Upper lobe of left lung (tissue), 6 donors: ENCODE results near the gene PHAF1. TPM values are rescaled to one million over a fixed set of nuclear protein-coding genes. Genes with fewer than 3 reads are reported as not detected.

Source experiments
- ATAC-seq, 2 donors: fragments of 200-7000 bp; cut with Tn5 transposase; one replicate each; pipeline ENCODE4 v1.9.1; 2022; ENCODE audit warnings: mild to moderate bottlenecking in 2 of 2, moderate library complexity in 2 of 2; ENCODE audit not compliant: low FRiP score in 2 of 2
- DNase-seq, 2 donors: peaks; one replicate each; pipeline ENCODE4 v3.0.0-alpha.2; 2019 to 2020
- H3K27ac ChIP-seq, 4 donors: fragments of 200-600 bp; sonication (generic); one replicate each; pipeline ENCODE4 v1.5.1; 2016 to 2019
- H3K27me3 ChIP-seq, 4 donors: fragments of 200-600 bp; sonication (generic); one replicate each; pipeline ENCODE4 v1.5.1; 2017 to 2019
- H3K36me3 ChIP-seq, 4 donors: fragments of 200-600 bp; sonication (generic); one replicate each; pipeline ENCODE4 v1.5.1; 2016 to 2019
- H3K4me1 ChIP-seq, 4 donors: fragments of 200-600 bp; sonication (generic); one replicate each; pipeline ENCODE4 v1.5.1; 2018 to 2019
- H3K4me3 ChIP-seq, 4 donors: fragments of 200-600 bp; sonication (generic); one replicate each; pipeline ENCODE4 v1.5.1; 2017 to 2019; ENCODE audit warnings: mild to moderate bottlenecking in 2 of 4, moderate library complexity in 1 of 4
- H3K9me3 ChIP-seq, 4 donors: fragments of 200-600 bp; sonication (generic); one replicate each; pipeline ENCODE4 v1.5.1; 2018 to 2019
- EP300 ChIP-seq, 4 donors: sonication (generic); formaldehyde crosslinking; IDR thresholded peaks; one replicate each; pipeline ENCODE4 v1.5.1; 2017; ENCODE audit warnings: antibody characterized with exemption in 4 of 4, control low read depth in 2 of 4
- POLR2A ChIP-seq, 4 donors: fragments of 450-650 bp; IDR thresholded peaks; one replicate each; pipeline ENCODE4 v1.5.1; 2016 to 2017; ENCODE audit warnings: antibody characterized with exemption in 4 of 4, mild to moderate bottlenecking in 2 of 4
- POLR2AphosphoS5 ChIP-seq, 2 donors: sonication (generic); formaldehyde crosslinking; IDR thresholded peaks; one replicate each; pipeline ENCODE4 v1.5.1; 2017; ENCODE audit warnings: antibody characterized with exemption in 2 of 2
- WGBS, 2 donors: methylation state at CpG; one replicate each; pipeline ENCODE4 v1.1.5; 2017 to 2018; 5-methylcytosine and 5-hydroxymethylcytosine counted together
- total RNA-seq, 6 donors: library from RNA; depleted of rRNA in 4 of 6; stranded (reverse); fragments of >200 nt in 4 of 6; gene quantifications; one replicate each; pipeline versions ENCODE4 v1.1.0 to v1.2.1, GENCODE V29; 2016 to 2021
- TF ChIP-seq, protein P1 (sequence below), 6 experiments: fragments of 450-650 bp in 4 of 6; fragments of 200-600 bp in 2 of 6; sonication (generic) in 2 of 6; IDR thresholded peaks; one replicate each; pipeline ENCODE4 v1.5.1; 2016 to 2019; ENCODE audit warnings: antibody characterized with exemption in 6 of 6
- donor health status: DM: no; HTN: no; CAD: no; lungs with moderate emphysema.
- donor health status: DM: no; HTN: yes; CAD: no; lungs with severe emphysema.

Gene PHAF1
- total RNA-seq, 6 donors from 2014 or later, result 16.0 to 32.3 (median 21.9) TPM

DNA sequence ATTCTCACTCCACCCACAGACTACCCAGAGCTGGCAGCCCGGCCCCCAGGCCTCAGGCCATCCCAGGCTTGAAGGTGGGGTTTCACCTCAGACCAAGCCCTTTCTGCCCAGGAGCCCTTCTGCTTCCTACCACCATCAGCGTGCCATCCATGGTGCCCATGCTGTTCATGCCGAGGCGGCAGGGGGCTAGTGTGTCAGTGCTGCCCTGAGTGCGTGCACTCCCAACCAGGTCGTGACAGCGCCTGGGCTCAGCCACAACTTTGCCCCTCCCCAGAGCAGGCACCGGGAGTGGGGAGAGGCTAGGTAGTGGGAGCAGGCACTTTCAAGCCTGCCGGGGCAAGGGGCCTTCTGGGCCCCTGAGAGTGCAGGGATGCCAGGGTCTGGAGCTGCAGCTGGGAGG, 32.6 kb downstream of the PHAF1 start:
- no peaks in the 10 kb centered on the region for H3K4me1 ChIP-seq
- no peak for ATAC-seq
- TF ChIP-seq POLR2AphosphoS5 (IDR thresholded peaks at IDR 0.05) (no peak), EP300 (IDR thresholded peaks at IDR 0.05) (no peak), POLR2A (IDR thresholded peaks at IDR 0.05) (no peak)
- TF ChIP-seq, protein P1, sequence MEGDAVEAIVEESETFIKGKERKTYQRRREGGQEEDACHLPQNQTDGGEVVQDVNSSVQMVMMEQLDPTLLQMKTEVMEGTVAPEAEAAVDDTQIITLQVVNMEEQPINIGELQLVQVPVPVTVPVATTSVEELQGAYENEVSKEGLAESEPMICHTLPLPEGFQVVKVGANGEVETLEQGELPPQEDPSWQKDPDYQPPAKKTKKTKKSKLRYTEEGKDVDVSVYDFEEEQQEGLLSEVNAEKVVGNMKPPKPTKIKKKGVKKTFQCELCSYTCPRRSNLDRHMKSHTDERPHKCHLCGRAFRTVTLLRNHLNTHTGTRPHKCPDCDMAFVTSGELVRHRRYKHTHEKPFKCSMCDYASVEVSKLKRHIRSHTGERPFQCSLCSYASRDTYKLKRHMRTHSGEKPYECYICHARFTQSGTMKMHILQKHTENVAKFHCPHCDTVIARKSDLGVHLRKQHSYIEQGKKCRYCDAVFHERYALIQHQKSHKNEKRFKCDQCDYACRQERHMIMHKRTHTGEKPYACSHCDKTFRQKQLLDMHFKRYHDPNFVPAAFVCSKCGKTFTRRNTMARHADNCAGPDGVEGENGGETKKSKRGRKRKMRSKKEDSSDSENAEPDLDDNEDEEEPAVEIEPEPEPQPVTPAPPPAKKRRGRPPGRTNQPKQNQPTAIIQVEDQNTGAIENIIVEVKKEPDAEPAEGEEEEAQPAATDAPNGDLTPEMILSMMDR (IDR thresholded peaks at IDR 0.05), result no peak
- H3K4me3 ChIP-seq, result no peak overlapping the region
- DNase-seq, result peak in 1 of 2 donors; percentile 54
- no peak overlapping the region for H3K27ac ChIP-seq
- H3K27me3 ChIP-seq, result no peaks in the 10 kb centered on the region
- H3K36me3 ChIP-seq, result peaks cover 42 to 93% (median 89%) of the 10 kb centered on the region in 4 donors
- no peaks in the 10 kb centered on the region for H3K9me3 ChIP-seq
- 91% methylated on average over 9 of the region's 9 CpGs; no CpG with 5 or more reads in 1 of the 2 donors for WGBS, 2 donors

DNA sequence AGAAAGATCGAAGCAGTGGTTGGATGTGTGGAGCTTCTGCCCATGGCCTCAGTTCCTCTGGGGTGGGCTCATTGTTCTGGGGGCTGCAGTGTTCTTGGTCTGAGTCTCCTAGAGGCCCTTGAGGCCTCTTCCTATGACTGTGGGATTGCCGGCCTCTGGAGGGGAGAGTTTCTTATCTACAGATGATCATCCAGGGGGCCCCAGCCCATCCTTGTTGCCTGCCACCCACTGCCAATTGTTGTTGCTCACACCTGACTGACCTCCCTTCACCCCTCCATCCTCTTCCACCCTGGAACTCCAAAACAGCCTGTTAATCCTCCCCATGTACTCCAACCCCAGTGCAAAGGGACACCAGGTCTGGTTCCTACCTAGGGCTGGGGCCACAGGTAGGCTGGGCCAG, 35.2 kb downstream of the PHAF1 start:
- Histone ChIP-seq H3K27ac (no peak overlapping the region), H3K36me3 (peaks cover 41 to 87% (median 84%) of the 10 kb centered on the region in 4 donors), H3K27me3 (peaks cover 0 to under 1% (median 0%) of the 10 kb centered on the region in 4 donors), H3K9me3 (no peaks in the 10 kb centered on the region), H3K4me1 (peaks cover 1 to 10% (median 3%) of the 10 kb centered on the region in 4 donors), H3K4me3 (no peak overlapping the region)
- no peak for ATAC-seq
- WGBS, 2 donors, result 90 to 100% methylated on average over 2 of the region's 2 CpGs
- TF ChIP-seq EP300 (IDR thresholded peaks at IDR 0.05), result no peak
- DNase-seq, result no peak

DNA sequence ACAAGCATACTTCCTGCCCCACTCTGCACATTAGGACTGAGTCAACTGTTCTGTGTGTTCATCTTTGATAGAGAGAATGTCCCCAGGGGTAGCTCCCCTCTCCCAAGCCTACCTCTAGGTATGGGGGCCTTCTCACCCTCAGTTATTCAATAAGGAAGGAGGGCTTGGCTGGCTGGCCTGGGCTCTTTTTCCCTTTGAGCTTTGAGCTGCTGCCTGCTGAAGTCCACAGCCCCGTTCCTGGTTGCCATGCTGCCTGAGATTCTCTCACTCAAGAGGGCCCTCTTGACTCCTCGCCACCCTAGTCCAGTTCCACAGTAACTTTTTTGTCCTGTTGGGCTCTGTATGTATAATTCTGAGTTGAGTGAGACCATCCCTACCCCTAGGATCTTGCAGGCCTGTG, 36.0 kb downstream of the PHAF1 start:
- ATAC-seq (no peak), DNase-seq (no peak)
- TF ChIP-seq POLR2A (IDR thresholded peaks at IDR 0.05) (no peak), EP300 (IDR thresholded peaks at IDR 0.05) (no peak), POLR2AphosphoS5 (IDR thresholded peaks at IDR 0.05) (no peak)
- TF ChIP-seq, protein P1 (IDR thresholded peaks at IDR 0.05), result no peak
- Histone ChIP-seq H3K27ac (no peak overlapping the region), H3K4me3 (no peak overlapping the region), H3K36me3 (peaks cover 33 to 79% (median 76%) of the 10 kb centered on the region in 4 donors), H3K4me1 (peaks cover 4 to 18% (median 8%) of the 10 kb centered on the region in 4 donors), H3K9me3 (no peaks in the 10 kb centered on the region), H3K27me3 (peaks cover 0 to 4% (median 0%) of the 10 kb centered on the region in 4 donors)
- 78 to 94% methylated on average over 2 of the region's 2 CpGs for WGBS, 2 donors

DNA sequence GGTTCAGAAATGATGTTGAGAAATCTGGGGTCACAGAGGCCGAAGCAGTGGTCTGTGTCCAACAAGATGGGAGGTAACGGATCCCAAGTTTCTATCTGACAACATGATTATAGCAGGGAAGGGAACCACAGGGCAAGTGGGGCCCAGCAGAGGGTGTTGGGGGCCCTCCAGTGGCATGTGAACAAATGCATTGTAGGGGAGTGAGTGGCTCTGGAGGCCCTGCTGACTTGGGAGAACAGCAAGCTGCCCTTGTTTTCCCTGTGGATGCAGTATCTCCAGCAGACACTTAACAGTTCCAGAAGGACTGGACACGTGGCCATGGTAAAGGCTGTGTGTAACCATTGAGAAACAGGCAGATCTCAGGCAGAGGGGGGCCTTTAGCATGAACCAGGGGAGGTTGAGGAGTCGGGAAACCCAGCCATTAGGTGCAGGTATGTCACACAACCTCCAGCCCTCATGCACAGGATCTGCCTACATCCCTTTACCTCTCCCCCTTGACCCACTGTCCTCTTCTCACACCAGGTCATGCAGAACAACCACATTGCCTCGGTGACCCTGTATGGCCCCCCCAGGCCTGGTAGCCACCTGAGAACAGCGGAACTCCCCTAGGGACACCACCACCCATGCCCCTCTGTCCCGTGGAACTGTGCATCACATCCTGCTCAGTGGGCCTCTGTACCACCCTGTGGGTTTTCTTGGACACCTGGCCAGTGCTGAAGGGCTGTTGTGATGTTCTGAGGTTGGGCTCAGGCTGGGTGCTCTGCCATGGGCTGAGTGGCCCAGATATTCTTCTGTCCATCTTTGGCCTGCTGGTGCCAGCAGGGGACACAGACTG, 37.0 kb downstream of the PHAF1 start:
- Histone ChIP-seq H3K27ac (no peak overlapping the region), H3K4me1 (peaks cover 8 to 27% (median 13%) of the 10 kb centered on the region in 4 donors), H3K36me3 (peaks cover 30 to 69% (median 67%) of the 10 kb centered on the region in 4 donors), H3K27me3 (peaks cover 0 to 4% (median 0%) of the 10 kb centered on the region in 4 donors), H3K9me3 (no peaks in the 10 kb centered on the region), H3K4me3 (no peak overlapping the region)
- TF ChIP-seq EP300 (IDR thresholded peaks at IDR 0.05) (no peak), POLR2AphosphoS5 (IDR thresholded peaks at IDR 0.05) (no peak), POLR2A (IDR thresholded peaks at IDR 0.05) (no peak)
- TF ChIP-seq, protein P1 (IDR thresholded peaks at IDR 0.05), result no peak
- WGBS, 2 donors, result 84 to 93% methylated on average over 4 to 7 of the region's 7 CpGs
- no peak for ATAC-seq
- DNase-seq, result no peak

DNA sequence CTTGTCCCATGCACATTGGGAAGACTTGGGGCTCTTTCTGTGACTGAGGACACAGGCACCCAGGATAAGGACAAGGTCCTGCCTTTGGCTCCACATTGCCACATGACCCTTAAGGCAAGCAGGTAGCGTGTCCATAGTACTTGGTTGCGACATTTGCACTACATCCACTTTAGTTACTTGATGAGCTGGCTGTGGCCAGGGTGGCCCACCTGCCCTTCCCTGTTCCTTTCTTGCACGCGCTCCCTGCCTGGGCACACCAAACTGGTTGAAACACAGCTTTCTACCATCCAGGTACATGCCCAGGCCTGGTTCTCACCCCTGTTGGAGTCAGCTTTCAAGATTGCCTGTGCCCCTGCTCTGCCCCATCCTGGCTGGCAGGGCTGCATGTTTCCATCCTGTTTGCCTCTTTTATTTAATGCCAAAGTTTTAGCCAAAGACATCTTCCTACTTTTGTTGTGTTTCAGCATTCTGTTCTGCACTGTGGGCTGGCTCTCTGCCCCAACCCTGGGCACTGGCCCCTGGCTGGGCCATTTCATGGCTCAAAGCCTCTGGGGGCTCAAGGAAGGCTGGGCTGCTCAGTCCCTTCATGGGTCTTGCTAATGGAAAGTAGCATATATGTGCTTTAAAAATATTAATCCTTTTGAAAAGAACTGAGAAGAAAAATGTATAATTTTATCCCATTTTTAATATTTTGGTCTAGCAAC, 37.8 kb downstream of the PHAF1 start:
- Histone ChIP-seq H3K4me1 (peaks cover 8 to 27% (median 13%) of the 10 kb centered on the region in 4 donors), H3K4me3 (no peak overlapping the region), H3K9me3 (no peaks in the 10 kb centered on the region), H3K27me3 (peaks cover 0 to 4% (median 0%) of the 10 kb centered on the region in 4 donors), H3K36me3 (peaks cover 30 to 60% (median 58%) of the 10 kb centered on the region in 4 donors), H3K27ac (no peak overlapping the region)
- 88 to 95% methylated on average over 4 of the region's 4 CpGs for WGBS, 2 donors
- TF ChIP-seq POLR2A (IDR thresholded peaks at IDR 0.05), result no peak
- no peak for TF ChIP-seq POLR2AphosphoS5 (IDR thresholded peaks at IDR 0.05)
- TF ChIP-seq, protein P1 (IDR thresholded peaks at IDR 0.05), result no peak
- TF ChIP-seq EP300 (IDR thresholded peaks at IDR 0.05), result no peak
- ATAC-seq, result no peak
- no peak for DNase-seq
